ENCODE measurements around the gene OR6B3.

OR6B3 gene

GRCh38 chr2:240043279-240043989 is 9.9 kb downstream of the OR6B3 start:
- DNase-seq = no peak

GRCh38 chr2:240042740-240043139 is 10.6 kb downstream of the OR6B3 start:
- no peak for DNase-seq

GRCh38 chr2:240041363-240041762 is 12.0 kb downstream of the OR6B3 start:
- DNase-seq = no peak

DNA sequence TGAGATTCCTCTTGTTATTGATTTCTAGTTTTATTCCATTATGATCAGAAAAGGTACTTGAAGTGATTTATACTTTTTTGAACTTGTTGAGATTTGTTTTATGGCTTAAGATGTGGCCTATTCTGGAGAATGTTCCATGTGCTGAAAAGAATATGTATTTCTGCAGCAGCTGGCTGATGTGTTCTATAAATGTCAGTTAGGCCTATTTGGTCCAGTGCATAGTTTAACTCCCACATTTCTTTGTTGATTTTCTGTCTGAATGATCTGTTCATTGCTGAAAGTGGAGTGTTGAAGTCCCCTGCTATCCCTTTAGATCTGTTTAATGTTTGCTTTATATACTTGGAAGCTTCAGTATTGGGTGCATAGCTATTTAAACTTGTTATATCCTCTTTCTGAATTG is 16.0 kb downstream of the OR6B3 start:
- no peak for DNase-seq

GRCh38 chr2:240033330-240033678 is 20.0 kb downstream of the OR6B3 start:
- no peak for DNase-seq

DNA sequence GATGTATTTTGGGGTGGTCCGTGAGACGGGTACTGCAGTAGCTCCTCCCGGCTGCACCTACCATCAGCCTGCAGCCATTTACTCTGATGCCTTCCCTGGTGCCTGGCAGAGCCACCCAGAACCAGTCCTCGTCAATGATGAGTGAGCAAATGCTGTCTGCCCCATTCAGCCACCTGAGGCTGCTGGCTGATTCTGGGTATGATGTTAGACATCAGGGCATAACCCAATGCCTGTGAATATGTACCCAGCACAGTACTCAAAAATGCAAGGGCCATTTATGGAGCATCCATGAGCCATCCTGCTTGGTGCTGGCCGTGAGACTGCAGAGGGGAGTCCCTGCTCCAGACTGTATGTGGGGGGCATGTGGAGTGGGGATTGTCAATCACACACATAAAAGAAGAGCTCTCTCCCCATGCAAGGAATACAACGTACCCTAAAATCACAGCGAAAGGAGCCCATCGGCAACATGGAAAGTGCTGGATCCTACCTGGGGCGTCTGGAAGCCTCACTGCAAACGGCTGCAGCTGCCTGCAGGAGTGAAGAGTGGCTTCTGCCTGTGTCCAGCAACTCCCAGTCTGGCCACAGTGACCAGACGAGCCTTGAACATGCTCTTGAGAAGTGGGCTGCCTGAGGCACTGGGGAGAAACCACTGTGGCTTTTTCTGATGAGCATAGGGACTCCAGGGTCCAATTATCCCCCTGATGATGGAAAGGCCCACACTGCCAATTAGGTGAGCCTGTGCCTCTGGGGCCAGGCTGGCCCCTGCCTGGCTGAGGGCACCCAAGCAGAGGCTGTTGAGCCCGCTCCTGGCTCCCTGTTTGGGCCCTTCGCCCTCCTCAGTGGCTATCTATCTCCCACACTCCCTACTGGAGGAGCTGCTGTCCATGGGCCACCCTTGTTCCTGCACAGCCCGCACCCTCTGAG is 20.7 kb downstream of the OR6B3 start:
- no peak for DNase-seq

GRCh38 chr2:240030379-240031094 is 22.8 kb downstream of the OR6B3 start, which contains the start of gene OR6B2:
Gene OR6B2, minus strand, starts transcription at chr2:240030429. Its CDS starts 0 bp downstream, at chr2:240030429.
- no peak for DNase-seq

DNA sequence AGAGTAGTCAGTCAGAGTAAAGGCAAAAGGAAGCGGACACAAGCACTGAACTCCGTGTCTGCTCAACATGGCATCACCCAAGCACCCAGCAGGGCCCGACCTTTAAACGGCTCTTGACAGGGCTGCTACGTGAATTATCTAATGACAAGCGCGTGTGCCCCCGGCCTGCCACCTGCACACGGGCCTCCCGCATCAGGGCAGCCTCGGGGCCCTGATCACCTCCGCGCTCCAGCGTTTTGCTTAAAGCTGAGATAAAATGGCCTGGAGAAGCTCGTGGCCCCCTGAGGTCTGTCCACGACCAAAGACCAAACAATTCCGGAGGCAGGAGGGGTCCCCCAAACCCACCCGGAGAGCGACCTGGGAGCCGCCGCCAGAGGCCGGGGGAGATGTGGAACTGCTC is 28.6 kb downstream of the OR6B3 start:
- DNase-seq = no peak

- DNase-seq = no peak
These were observed 29.5 kb downstream of the OR6B3 start for GRCh38 chr2:240023792-240024191.

DNA sequence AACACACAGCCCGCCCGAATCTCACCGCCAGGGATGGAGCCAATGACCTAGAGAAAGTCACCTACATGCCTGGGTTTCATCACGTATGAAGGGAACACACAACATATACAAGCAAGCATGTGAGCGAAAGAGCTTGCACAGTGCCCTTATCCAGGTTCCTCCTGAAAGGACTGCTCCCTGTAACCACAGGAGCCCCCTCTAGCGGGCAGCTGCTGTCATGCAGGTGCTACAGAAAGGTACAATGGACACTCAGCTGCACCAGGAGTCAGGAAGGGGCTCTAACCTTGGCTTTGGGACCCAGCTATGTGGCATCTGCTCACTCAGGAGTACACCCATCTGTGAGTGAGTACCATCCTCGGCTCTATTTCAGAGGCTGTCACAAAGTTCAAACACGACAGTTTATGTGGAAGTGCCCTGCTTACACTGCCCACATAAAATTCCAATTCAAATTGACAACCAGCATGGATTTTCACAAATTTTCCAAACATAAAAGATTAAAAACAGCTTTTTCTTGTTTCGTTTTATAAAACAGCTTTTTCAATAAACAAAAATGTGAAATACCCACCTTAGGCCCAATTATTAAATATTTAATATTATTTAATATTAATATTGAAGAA is 31.7 kb downstream of the OR6B3 start:
- DNase-seq = peak in 1 of 2 donors; percentile 38

DNA sequence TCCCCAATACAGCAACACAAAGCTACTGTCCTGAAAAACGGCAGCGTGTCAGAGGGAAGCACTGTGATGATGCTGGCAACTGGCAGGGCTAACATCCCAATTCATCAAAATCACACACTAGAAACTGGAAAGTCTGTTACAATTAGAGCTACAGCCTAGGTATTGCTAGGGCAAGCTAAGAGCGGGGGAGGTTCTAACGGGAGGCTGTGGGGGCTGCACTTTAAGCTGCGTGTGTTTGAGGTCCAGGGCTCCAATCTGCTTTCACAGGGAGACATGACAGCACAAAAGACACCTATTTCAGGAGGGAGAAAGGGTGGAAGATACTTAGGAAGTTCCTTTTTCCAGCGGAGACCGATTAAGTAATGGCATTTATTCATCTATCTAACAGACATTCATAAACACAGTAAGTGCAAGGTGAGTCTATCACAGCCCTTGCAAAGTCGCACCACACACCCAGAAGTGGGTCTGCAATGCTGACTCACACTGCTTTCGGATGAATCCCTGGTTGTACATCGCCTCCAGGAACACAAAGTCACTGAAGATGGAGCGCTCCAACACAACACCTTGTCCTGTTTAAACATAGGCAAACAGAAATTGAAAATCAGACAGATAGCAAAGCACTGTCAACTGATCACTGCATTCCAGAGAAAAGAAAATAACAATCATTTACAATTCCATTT is 35.1 kb downstream of the OR6B3 start:
- no peak for DNase-seq

DNA sequence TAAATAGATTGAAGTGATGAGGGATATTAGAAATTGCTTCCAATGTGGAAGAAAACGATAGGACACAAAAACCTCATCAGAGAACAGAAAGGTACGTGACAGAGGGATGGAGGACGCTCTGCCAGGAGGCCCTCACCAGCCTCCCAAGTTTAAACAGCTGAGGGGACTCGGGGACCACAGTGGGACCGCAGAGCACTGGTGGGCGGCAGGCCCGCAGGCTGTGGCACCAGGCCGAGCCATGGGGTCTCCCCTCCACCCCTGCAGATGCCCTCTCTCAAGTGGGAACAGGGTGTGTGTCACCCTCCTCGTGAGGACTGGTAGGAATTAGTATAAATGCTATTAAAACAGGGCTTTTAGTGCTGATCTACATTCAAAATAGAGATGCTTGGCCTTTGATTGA is 39.0 kb downstream of the OR6B3 start:
- no peak for DNase-seq

DNA sequence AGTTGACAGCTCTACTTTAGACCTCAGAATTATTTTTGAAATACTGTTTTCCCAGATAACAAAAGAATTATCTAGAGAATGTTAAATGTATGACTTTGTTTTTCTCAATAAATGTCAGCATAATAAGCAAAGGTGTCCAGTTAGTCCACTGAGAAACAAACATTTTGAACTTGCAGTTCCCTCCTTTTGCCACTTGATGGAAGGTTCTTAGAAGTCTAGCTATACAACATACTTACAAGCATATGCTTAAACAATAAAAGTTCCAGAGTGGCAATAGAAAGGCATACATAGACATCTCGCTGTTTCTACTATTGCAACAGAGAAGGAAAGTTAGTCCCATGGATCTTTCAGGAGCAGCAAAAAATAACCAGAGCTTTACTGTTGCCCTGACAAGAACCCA is 40.0 kb downstream of the OR6B3 start:
- DNase-seq = no peak

DNA sequence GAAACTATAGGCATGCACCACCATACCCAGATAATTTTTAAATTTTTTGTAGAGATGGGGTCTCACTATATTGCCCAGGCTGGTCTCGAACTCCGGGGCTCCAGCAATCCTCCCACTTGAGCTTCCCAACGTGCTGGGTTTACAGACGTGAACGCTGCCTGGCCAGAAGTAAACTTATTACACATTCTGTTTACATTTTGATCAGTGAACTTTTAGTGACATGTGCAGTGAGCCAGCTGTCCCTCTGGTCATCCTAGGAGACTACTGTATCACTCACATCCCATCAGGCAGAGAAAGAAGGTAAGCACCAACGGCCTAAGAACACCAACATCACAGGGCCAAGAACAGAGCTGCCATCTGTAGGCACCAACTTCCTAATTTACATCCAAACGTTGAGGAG is 50.3 kb downstream of the OR6B3 start:
- DNase-seq = no peak

GRCh38 chr2:240000671-240001070 is 52.6 kb downstream of the OR6B3 start:
- DNase-seq = no peak

- DNase-seq = no peak
These were observed 55.5 kb downstream of the OR6B3 start for GRCh38 chr2:239997686-239998409.

All from hippocampal formation (tissue), 2 donors.